Esophagus squamous epithelium (tissue), 5 donors: ENCODE measurements around the gene THEMIS2. TPM values are rescaled to one million over a fixed set of nuclear protein-coding genes. Genes with fewer than 3 reads are reported as not detected.
"Not testable (repeated sequence)": the region's sequence is repeated elsewhere in the genome, so short reads cannot be mapped to it uniquely, and the experiment has no call there.

Source experiments
- DNase-seq: peaks from one replicate; lab custom pipeline; 2025; lab: John Stamatoyannopoulos, UW
- H3K27ac ChIP-seq, 4 donors: fragments of 200-600 bp; sonication (generic); one replicate each; pipeline ENCODE4 v1.5.1; 2016 to 2019; ENCODE audit warnings: mild to moderate bottlenecking in 1 of 4
- H3K27me3 ChIP-seq, 4 donors: fragments of 200-600 bp; sonication (generic); 1 replicate in 3 of 4; 2 replicates in 1 of 4; pipeline versions ENCODE4 v1.5.1 to v1.6.0; 2017 to 2021; ENCODE audit warnings: antibody characterized with exemption in 1 of 4
- H3K36me3 ChIP-seq, 3 donors: fragments of 200-600 bp; sonication (generic); one replicate each; pipeline ENCODE4 v1.5.1; 2016 to 2019
- H3K4me1 ChIP-seq, 3 donors: fragments of 200-600 bp; sonication (generic); one replicate each; pipeline ENCODE4 v1.5.1; 2017 to 2019
- H3K4me3 ChIP-seq, 4 donors: fragments of 200-600 bp; sonication (generic); 1 replicate in 3 of 4; 2 replicates in 1 of 4; pipeline ENCODE4 v1.5.1; 2016 to 2019; ENCODE audit warnings: mild to moderate bottlenecking in 2 of 4, moderate library complexity in 1 of 4
- H3K9me3 ChIP-seq, 3 donors: fragments of 200-600 bp; sonication (generic); one replicate each; pipeline ENCODE4 v1.5.1; 2016 to 2019
- CTCF ChIP-seq, 6 experiments: fragments of 450-650 bp in 4 of 6; fragments of 200-600 bp in 2 of 6; sonication (generic) in 2 of 6; IDR thresholded peaks; one replicate each; pipeline ENCODE4 v1.5.1; 2016 to 2019; ENCODE audit warnings: antibody characterized with exemption in 6 of 6, mild to moderate bottlenecking in 4 of 6, moderate library complexity in 4 of 6
- POLR2A ChIP-seq, 4 donors: fragments of 450-650 bp; IDR thresholded peaks; one replicate each; pipeline ENCODE4 v1.6.1; 2017; ENCODE audit warnings: antibody characterized with exemption in 4 of 4, mild to moderate bottlenecking in 4 of 4, moderate library complexity in 3 of 4
- WGBS, 2 donors: methylation state at CpG; one replicate each; pipeline ENCODE4 v1.1.5; 2018; 5-methylcytosine and 5-hydroxymethylcytosine counted together
- intact Hi-C: fragments of 100-400 bp; cut with DNase I; formaldehyde crosslinking; loops from one replicate; pipeline ENCODE4 v1.15.0; 2022
- total RNA-seq, 4 donors: library from RNA; depleted of rRNA; stranded (reverse); fragments of >200 nt; gene quantifications; one replicate each; pipeline ENCODE4 v1.1.0, GENCODE V29; 2016
- donor health status: DM: yes; HTN: yes; CAD: no.

THEMIS2 gene
- 10 to 100 TPM in 2 of 4 donors, 1 to 10 TPM in 2; 2.0 to 13.9 (median 8.6) TPM for total RNA-seq

- no peaks in the 10 kb centered on the region for H3K27me3 ChIP-seq
- intact Hi-C loops, result no loop called here
- peaks cover 0 to 48% (median 26%) of the 10 kb centered on the region in 3 donors for H3K4me1 ChIP-seq
- TF ChIP-seq POLR2A (IDR thresholded peaks at IDR 0.05) (peak in 2 of 4 donors; percentile 52 to 91), CTCF (IDR thresholded peaks at IDR 0.05) (no peak)
- H3K4me3 ChIP-seq, result peak within 1 kb of the TSS; percentile 49 to 77 (median 66)
- 45 to 65% methylated on average over 7 to 11 of the region's 53 CpGs for WGBS, 2 donors
- H3K36me3 ChIP-seq, result no peaks in the 10 kb centered on the region
- H3K9me3 ChIP-seq, result no peaks in the 10 kb centered on the region
- peak within 1 kb of the TSS; percentile 58 to 86 (median 76) for H3K27ac ChIP-seq
- no peak for DNase-seq
These were observed at the start of gene THEMIS2 for GRCh38 chr1:27872059-27872801. Gene THEMIS2 (plus strand): TSS chr1:27872544. CDS start chr1:27872572, 28 bp downstream.

- Histone ChIP-seq H3K9me3 (no peaks in the 10 kb centered on the region), H3K4me1 (no peaks in the 10 kb centered on the region), H3K36me3 (peaks cover 2 to 66% (median 19%) of the 10 kb centered on the region in 3 donors), H3K27me3 (no peaks in the 10 kb centered on the region), H3K4me3 (no peak overlapping the region), H3K27ac (no peak overlapping the region)
- TF ChIP-seq CTCF (IDR thresholded peaks at IDR 0.05), result no peak
- no peak for TF ChIP-seq POLR2A (IDR thresholded peaks at IDR 0.05)
- 93 to 97% methylated on average over 4 of the region's 4 CpGs for WGBS, 2 donors
- DNase-seq, result no peak
- intact Hi-C loops, result no loop called here
These were observed 48.6 kb upstream of the THEMIS2 start for GRCh38 chr1:27823784-27824183.

GRCh38 chr1:27824411-27824810, 47.9 kb upstream of the THEMIS2 start:
- DNase-seq, result no peak
- Histone ChIP-seq H3K4me3 (no peak overlapping the region), H3K36me3 (peaks cover 0 to 60% (median 14%) of the 10 kb centered on the region in 3 donors), H3K9me3 (no peaks in the 10 kb centered on the region), H3K27me3 (no peaks in the 10 kb centered on the region), H3K27ac (no peak overlapping the region), H3K4me1 (no peaks in the 10 kb centered on the region)
- WGBS, 2 donors, result 94 to 98% methylated on average over 4 of the region's 4 CpGs
- intact Hi-C loops, result no loop called here
- no peak for TF ChIP-seq CTCF (IDR thresholded peaks at IDR 0.05)
- no peak for TF ChIP-seq POLR2A (IDR thresholded peaks at IDR 0.05)

GRCh38 chr1:27829339-27829960, 42.9 kb upstream of the THEMIS2 start:
- DNase-seq, H3K9me3 ChIP-seq, H3K27me3 ChIP-seq, intact Hi-C loops: not testable (repeated sequence)
- Histone ChIP-seq H3K4me1 (peaks cover 12 to 28% (median 13%) of the 10 kb centered on the region in 3 donors), H3K4me3 (peak overlapping the region in 1 of 4 donors; percentile 92), H3K27ac (peak overlapping the region in 2 of 4 donors; percentile 93 to 94), H3K36me3 (peaks cover 0 to 28% (median 0%) of the 10 kb centered on the region in 3 donors)
- WGBS, 2 donors, result 79 to 90% methylated on average over 2 to 3 of the region's 4 CpGs

GRCh38 chr1:27830621-27831440, 41.5 kb upstream of the THEMIS2 start, which contains the start of gene PPP1R8:
Gene PPP1R8 (plus strand): TSS chr1:27830782. CDS start chr1:27830836, 54 bp downstream.
- Histone ChIP-seq H3K27me3 (no peaks in the 10 kb centered on the region), H3K9me3 (no peaks in the 10 kb centered on the region), H3K27ac (peak within 1 kb of the TSS; percentile 92 to 94 (median 93)), H3K36me3 (peaks cover 0 to 30% (median 0%) of the 10 kb centered on the region in 3 donors), H3K4me1 (peaks cover 12 to 32% (median 13%) of the 10 kb centered on the region in 3 donors), H3K4me3 (peak within 1 kb of the TSS; percentile 73 to 92 (median 88))
- DNase-seq, result peak; percentile 58
- WGBS, 2 donors, result 0% methylated on average over 8 to 18 of the region's 60 CpGs
- intact Hi-C loops, result no loop called here
- TF ChIP-seq CTCF (IDR thresholded peaks at IDR 0.05), result peak in 1 of 6 experiments; percentile 25
- TF ChIP-seq POLR2A (IDR thresholded peaks at IDR 0.05), result peak in 2 of 4 donors; percentile 48 to 85
